ENCODE data around the gene SIK2.

SIK2 gene

GRCh38 chr11:111663820-111664219, 61.6 kb downstream of the SIK2 start:
- DNase-seq = no peak

- no peak for DNase-seq
Observed at GRCh38 chr11:111665777-111666176, 63.5 kb downstream of the SIK2 start.

- no peak for DNase-seq
Observed at GRCh38 chr11:111668980-111669379, 66.7 kb downstream of the SIK2 start.

GRCh38 chr11:111671383-111671782, 69.1 kb downstream of the SIK2 start:
- DNase-seq = no peak

GRCh38 chr11:111672949-111673348, 70.7 kb downstream of the SIK2 start:
- DNase-seq = no peak

- DNase-seq = no peak
Observed at GRCh38 chr11:111674941-111675340, 72.7 kb downstream of the SIK2 start.

- no peak for DNase-seq
Observed at GRCh38 chr11:111675891-111676290, 73.6 kb downstream of the SIK2 start.

- DNase-seq = no peak
Observed at GRCh38 chr11:111676878-111677585, 74.8 kb downstream of the SIK2 start.

GRCh38 chr11:111680486-111681175, 78.4 kb downstream of the SIK2 start:
- no peak for DNase-seq

- no peak for DNase-seq
Observed at GRCh38 chr11:111683806-111684205, 81.6 kb downstream of the SIK2 start.

GRCh38 chr11:111684251-111684650, 82.0 kb downstream of the SIK2 start:
- no peak for DNase-seq

- no peak for DNase-seq
Observed at GRCh38 chr11:111688013-111688412, 85.8 kb downstream of the SIK2 start.

GRCh38 chr11:111691176-111691575, 88.9 kb downstream of the SIK2 start:
- no peak for DNase-seq

- DNase-seq = no peak
Observed at GRCh38 chr11:111691741-111692140, 89.5 kb downstream of the SIK2 start.

GRCh38 chr11:111693224-111693937, 91.1 kb downstream of the SIK2 start:
- DNase-seq = no peak

- DNase-seq = no peak
Observed at GRCh38 chr11:111694851-111695250, 92.6 kb downstream of the SIK2 start.

- DNase-seq = no peak
Observed at GRCh38 chr11:111696556-111696955, 94.3 kb downstream of the SIK2 start.

- DNase-seq = no peak
Observed at GRCh38 chr11:111697933-111698371, 95.7 kb downstream of the SIK2 start.

- no peak for DNase-seq
Observed at GRCh38 chr11:111698852-111699559, 96.8 kb downstream of the SIK2 start.

- DNase-seq = no peak
Observed at GRCh38 chr11:111699579-111700156, 97.4 kb downstream of the SIK2 start.

GRCh38 chr11:111700162-111700561, 97.9 kb downstream of the SIK2 start:
- DNase-seq = no peak

- DNase-seq = no peak
Observed at GRCh38 chr11:111702623-111703022, 100.4 kb downstream of the SIK2 start.

- DNase-seq = no peak
Observed at GRCh38 chr11:111703576-111703975, 101.3 kb downstream of the SIK2 start.
